ENCODE measurements around the gene NCDN.

Gene NCDN

GRCh38 chr1:35555601-35556477 is 1.8 kb upstream of the NCDN start:
- DNase-seq: no peak

DNA sequence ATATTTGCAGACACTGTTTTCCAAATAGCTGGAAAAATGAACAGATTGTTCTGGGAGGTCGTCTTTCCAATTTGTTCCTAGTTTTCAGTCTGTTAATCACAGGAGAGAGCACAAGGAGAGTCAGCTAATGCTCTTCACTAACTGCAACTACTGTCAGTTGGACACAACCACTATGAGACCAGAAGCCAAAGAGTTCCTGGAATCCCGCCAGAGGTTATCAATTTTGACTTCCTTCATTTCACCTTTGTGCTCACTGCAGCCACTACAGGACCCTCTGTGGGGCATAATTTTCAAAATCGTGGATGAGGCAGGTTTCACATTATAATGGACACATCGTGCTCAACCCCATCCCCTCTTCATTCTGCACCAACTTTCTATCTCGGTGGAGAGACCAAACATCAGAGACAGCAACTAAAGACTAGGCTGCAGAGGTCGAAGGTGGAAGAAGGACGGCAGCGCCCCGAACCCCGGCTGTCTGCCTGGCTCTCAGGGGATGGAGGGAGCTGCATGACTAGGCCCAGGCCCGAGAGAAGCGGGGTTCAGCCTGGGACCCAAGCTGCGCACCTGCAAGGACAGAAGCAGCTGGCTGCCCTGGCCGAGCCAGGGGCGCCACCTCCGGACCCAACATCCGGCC is 998 bp upstream of the NCDN start:
- DNase-seq: no peak

DNA sequence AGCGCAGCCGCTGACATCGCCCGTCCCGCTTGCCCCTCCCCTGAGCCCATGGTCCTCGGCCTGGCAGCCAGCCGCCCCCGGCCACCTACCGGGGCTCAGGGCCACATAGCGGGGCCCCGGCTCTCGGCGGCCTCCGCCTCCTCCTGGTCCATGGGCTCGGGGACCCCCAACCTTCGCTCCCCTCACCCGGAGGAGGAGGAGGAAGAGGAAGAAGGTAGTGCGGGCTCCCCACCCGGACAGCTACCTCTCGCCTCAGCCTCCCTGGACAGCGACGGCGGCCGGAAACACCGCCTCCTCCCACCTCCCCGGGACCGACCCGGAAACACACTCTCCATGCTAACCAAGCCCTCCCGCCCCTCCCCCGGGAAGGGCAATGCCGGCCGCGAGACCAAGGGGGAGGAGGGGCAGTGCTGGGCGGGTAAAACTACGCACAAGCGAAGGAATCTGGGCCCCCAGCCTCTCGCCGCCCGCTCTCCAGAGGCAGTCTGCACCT is 435 bp upstream of the NCDN start, which contains the start of gene KIAA0319L:
TSS of gene KIAA0319L (minus strand) at position 286 of the 493 bp plus-strand sequence. CDS start 2,912 bp downstream, outside the sequence.
- DNase-seq: peak; percentile 86

- DNase-seq: no peak
These were observed 1.0 kb downstream of the NCDN start for GRCh38 chr1:35558374-35559316.

- no peak for DNase-seq
These were observed 1.8 kb downstream of the NCDN start for GRCh38 chr1:35559317-35559944.

- no peak for DNase-seq
These were observed 2.9 kb downstream of the NCDN start for GRCh38 chr1:35560256-35561225.

- no peak for DNase-seq
These were observed 3.8 kb downstream of the NCDN start for GRCh38 chr1:35561297-35561971.

GRCh38 chr1:35561972-35562680 is 4.5 kb downstream of the NCDN start:
- no peak for DNase-seq

DNA sequence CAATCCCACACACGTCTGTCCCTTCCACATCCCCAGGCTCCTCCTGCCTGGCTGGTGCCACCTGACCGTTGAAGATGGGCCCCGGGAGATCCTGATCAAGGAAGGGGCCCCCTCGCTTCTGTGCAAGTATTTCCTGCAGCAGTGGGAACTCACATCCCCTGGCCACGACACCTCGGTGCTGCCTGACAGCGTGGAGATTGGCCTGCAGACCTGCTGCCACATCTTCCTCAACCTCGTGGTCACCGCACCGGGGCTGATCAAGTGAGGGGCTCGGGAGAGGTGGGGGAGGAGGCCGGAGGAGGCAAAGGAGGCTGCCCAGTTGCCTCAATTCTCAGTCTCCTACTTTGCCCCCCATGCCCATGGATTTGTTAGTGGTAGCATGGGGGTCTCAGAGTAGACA is 5.6 kb downstream of the NCDN start:
- no peak for DNase-seq

GRCh38 chr1:35564037-35564883 is 6.7 kb downstream of the NCDN start:
- DNase-seq: peak; percentile 89

DNA sequence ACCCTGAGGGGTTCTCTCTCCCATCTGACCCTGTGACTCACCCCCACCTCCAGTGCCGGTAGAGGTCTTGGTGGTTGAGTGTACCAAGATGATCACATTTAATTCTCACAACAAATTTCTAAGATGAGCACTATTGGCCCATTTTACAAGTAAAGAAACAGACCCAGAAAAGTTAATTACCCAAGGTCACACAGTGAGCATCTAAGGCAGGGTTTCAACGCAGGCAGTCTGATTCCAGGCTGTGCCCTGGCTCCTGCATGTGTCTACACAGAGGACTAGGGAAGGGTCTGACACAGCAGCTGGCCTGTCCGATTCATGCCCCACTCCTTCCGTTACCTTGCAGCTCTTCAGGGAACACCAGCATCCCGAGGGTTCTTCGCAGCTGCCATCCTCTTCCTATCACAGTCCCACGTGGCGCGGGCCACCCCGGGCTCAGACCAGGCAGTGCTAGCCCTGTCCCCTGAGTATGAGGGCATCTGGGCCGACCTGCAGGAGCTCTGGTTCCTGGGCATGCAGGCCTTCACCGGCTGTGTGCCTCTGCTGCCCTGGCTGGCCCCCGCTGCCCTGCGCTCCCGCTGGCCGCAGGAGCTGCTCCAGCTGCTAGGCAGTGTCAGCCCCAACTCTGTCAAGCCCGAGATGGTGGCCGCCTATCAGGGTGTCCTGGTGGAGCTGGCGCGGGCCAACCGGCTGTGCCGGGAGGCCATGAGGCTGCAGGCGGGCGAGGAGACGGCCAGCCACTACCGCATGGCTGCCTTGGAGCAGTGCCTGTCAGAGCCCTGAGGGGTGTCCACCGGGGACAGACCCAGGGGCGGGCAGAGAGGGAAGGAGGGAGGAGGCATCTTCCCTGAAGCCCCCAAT is 7.5 kb downstream of the NCDN start:
- DNase-seq: no peak

DNA sequence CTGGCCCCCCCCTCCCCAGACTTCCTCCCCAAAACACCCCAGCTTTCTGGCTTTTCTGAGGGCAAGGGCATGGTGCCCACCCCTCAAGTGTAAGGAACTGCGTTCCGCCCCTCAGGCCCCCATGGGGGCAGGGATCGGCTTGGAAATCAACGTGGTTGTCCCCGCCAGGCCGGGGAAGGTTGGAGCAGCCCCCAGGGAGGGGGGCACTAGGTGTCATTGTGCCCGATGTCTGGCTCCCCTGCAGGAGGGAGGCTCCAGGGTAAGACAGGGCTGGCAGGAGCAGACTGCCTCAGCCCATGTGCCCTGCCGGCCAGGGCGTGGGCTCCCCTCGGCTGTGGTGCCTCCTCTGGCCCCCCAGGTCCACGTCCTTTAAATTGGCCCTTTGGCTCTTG is 8.1 kb downstream of the NCDN start:
- DNase-seq: no peak

GRCh38 chr1:35567947-35568558 is 10.5 kb downstream of the NCDN start:
- DNase-seq: no peak

DNA sequence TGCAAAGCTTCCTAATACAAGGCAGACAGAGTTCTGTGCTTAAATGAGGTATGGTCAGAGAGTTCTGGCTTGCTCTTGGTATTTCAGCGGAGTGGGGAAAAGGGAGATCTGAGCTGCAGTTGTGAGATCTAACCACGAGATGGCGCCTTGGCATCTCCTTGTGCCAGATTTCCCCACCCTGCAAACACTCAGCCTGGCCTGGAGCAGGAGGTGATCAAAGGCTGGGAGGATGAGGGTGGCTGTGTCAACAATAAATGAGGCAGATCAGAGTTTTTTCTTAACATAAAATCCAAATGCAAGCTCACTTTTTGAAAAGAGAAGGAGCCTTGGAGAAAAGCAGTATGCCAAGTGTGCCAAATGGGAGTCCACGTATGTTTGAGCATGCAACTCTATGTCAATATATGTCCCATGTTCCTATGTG is 11.4 kb downstream of the NCDN start:
- peak; percentile 77 for DNase-seq

DNA sequence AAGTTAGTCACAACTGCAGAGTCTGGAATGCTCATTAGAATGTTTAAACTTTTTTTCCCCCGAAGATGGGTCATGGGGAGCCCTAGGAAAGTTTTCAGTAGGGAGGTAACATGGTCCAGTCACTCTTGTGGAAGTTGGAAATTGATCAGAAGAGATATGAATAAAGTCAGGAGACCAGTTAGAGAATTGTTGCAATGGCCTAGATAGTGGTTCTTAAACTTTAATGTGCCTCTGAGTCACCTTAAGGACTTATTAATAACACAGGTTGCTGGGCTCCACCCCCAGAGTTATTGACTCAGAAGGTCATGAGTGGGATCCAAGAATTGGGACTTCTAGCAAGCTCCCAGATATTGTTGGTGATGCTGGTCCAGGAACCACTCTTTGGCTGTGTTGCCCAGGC is 12.3 kb downstream of the NCDN start:
- no peak for DNase-seq

GRCh38 chr1:35570589-35571137 is 13.1 kb downstream of the NCDN start:
- no peak for DNase-seq

DNA sequence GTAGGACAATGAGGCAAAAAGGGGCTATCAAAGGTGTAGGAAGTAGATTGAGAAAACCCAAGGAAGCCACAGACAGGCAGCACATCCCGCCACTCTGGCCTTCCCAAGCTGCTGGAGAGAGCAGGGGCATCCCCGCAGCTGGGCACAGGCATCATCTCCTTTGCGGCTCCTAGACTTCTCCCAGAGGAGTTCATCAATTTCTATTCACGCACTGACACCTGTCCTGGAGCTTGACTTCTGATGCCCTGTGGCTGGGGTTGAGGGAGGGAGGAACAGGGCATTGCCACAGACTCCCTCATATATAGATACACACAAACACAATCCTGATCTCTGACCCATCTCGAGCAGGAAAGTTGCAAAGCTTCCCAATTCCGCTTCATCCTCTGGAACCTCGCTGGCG is 13.7 kb downstream of the NCDN start:
- DNase-seq: no peak

Data from activated CD4-positive, alpha-beta T cell treated with anti-CD3 and anti-CD28 coated beads, Interleukin-2, Interleukin-6, amounts not matched to agents 100 ng/mL and 50 ng/mL, durations not matched to agents 16 hours and 8 hours (primary cell).